Activated CD4-positive, alpha-beta memory T cell treated with anti-CD3 and anti-CD28 coated beads, Interleukin-2, amount 10 ng/mL, durations not matched to agents 7 days and 5 days (primary cell): ENCODE data around the gene B3GALT5. TPM values are rescaled to one million over a fixed set of nuclear protein-coding genes. Genes with fewer than 3 reads are reported as not detected.

Source experiments
- CTCF ChIA-PET: fragments of 350-600 bp; sonication (Branson Sonifier 250); formaldehyde crosslinking; loops from one replicate; lab custom pipeline; 2021; ENCODE audit warnings: antibody characterized with exemption, inconsistent platforms; lab: Charles Lee
- POLR2A ChIA-PET: fragments of 350-600 bp; sonication (Branson Sonifier 250); formaldehyde crosslinking; loops from one replicate; lab custom pipeline; 2021; ENCODE audit warnings: antibody characterized with exemption; lab: Charles Lee
- DNase-seq: peaks from one replicate; pipeline ENCODE4 v3.0.0-alpha.2; 2020
- H3K27ac Mint-ChIP-seq: one replicate; pipeline ENCODE4 v1.8.0; 2021; ENCODE audit warnings: mild to moderate bottlenecking, mixed read lengths
- H3K27me3 Mint-ChIP-seq: one replicate; pipeline ENCODE4 v1.8.0; 2021; ENCODE audit warnings: mixed read lengths
- H3K36me3 Mint-ChIP-seq: one replicate; pipeline ENCODE4 v1.8.0; 2021; ENCODE audit warnings: low read depth, mixed read lengths
- H3K4me1 Mint-ChIP-seq: one replicate; pipeline ENCODE4 v1.8.0; 2021; ENCODE audit warnings: mixed read lengths
- H3K4me3 Mint-ChIP-seq: one replicate; pipeline ENCODE4 v1.8.0; 2021; ENCODE audit warnings: mild to moderate bottlenecking, mixed read lengths
- H3K9me3 Mint-ChIP-seq: one replicate; pipeline ENCODE4 v1.8.0; 2021; ENCODE audit warnings: mixed read lengths
- total RNA-seq, 2 experiments: library from RNA; stranded (reverse); gene quantifications; one replicate each; pipeline ENCODE4 v1.2.3, GENCODE V29; 2021

Gene B3GALT5
- total RNA-seq, 2 experiments from 2014 or later: not detected

DNA sequence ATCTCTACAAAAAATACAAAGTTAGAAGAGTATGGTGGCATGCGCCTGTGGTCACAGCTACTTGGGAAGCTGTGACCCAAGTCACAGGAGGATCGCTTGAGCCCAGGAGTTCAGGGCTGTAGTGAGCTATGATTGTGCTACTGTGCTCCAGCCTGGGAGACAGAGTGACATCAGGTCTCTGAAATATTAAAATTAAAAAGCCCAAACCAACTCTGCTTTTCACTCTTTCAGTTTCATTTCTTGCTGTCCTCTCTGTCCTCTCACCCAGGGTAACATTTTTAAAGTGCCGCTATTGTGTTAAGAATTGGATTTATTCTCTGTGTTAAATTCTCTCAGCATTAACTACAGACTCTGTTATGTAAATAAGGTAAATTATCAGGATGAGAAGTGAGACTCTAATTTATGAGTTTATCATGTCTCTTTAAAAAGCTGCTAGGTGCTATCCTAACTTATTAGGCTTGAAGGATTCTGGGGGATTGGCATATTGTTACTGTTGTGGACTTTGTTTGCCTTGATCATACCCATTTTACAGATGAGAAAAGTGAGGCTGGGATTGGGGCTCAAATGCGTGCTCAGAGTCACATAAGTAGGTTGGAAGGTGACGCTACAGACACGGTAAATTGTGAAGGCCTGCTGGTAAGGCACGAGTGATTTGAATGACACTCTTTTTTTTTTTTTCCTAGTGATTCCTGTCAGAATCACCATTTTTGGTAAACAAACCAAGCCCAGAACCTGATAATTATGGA, 46.5 kb downstream of the B3GALT5 start:
- ChIA-PET CTCF (no interaction called here), POLR2A (no interaction called here)
- Mint-ChIP-seq H3K9me3 (no peaks in the 10 kb centered on the region), H3K4me3 (no peak overlapping the region), H3K4me1 (no peaks in the 10 kb centered on the region), H3K27ac (no peak overlapping the region), H3K27me3 (no peaks in the 10 kb centered on the region), H3K36me3 (no peaks in the 10 kb centered on the region)
- DNase-seq: no peak

DNA sequence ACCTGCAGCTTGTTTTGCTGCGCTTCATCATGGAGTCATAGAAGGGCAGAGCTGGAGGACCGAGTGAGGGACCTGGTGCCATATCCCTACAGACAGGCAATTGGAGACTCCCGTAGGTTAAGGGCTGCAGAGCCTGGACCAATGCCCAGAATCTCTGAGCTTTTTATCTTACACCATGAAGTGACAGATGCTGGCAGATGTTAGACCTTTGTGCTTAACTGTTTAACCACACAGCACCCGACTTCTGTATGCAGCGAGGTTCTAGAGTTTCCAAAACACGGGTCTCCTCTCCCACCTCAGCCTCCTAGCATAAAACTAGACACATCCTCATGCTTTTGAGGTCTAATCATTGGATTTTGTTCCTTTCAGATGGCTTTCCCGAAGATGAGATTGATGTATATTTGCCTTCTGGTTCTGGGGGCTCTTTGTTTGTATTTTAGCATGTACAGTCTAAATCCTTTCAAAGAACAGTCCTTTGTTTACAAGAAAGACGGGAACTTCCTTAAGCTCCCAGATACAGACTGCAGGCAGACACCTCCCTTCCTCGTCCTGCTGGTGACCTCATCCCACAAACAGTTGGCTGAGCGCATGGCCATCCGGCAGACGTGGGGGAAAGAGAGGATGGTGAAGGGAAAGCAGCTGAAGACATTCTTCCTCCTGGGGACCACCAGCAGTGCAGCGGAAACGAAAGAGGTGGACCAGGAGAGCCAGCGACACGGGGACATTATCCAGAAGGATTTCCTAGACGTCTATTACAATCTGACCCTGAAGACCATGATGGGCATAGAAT, 47.6 kb downstream of the B3GALT5 start:
- peaks cover 4% of the 10 kb centered on the region for H3K9me3 Mint-ChIP-seq
- H3K4me1 Mint-ChIP-seq: no peaks in the 10 kb centered on the region
- CTCF ChIA-PET: no interaction called here
- H3K27ac Mint-ChIP-seq: no peak overlapping the region
- no peaks in the 10 kb centered on the region for H3K27me3 Mint-ChIP-seq
- no peaks in the 10 kb centered on the region for H3K36me3 Mint-ChIP-seq
- no peak overlapping the region for H3K4me3 Mint-ChIP-seq
- no peak for DNase-seq
- POLR2A ChIA-PET: no interaction called here

DNA sequence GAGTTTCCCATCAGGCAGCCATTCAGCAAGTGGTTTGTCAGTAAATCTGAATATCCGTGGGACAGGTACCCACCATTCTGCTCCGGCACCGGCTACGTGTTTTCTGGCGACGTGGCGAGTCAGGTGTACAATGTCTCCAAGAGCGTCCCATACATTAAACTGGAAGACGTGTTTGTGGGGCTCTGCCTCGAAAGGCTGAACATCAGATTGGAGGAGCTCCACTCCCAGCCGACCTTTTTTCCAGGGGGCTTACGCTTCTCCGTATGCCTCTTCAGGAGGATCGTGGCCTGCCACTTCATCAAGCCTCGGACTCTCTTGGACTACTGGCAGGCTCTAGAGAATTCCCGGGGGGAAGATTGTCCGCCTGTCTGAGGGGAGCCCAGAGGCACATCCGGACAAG, 48.4 kb downstream of the B3GALT5 start:
- no peaks in the 10 kb centered on the region for H3K27me3 Mint-ChIP-seq
- DNase-seq: no peak

DNA sequence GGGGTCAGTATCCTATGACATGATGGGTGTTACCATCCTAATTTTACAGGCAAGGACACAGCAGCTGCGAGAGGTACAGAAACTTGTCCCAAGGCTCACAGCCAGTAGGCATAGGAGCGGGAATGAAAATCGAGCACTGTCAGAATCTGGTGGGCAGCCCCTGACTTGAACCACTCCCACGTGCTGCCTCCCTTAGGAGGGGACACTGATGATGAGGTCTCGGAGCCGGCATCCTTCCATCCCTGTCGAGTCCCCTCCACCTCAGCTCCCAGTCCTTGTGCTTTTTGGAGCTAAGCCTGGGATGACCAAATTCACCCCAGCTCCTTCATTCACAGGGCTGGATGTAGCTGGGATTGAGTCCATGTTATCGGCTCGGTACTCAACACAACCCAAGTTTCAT, 49.0 kb downstream of the B3GALT5 start:
- Mint-ChIP-seq H3K27me3 (no peaks in the 10 kb centered on the region), H3K4me3 (no peak overlapping the region), H3K36me3 (no peaks in the 10 kb centered on the region), H3K27ac (no peak overlapping the region), H3K4me1 (no peaks in the 10 kb centered on the region), H3K9me3 (peaks cover 4% of the 10 kb centered on the region)
- ChIA-PET POLR2A (no interaction called here), CTCF (no interaction called here)
- DNase-seq: no peak

More for the DNA sequence above, 48.4 kb downstream of the B3GALT5 start:
- H3K4me3 Mint-ChIP-seq: no peak overlapping the region
- ChIA-PET CTCF (no interaction called here), POLR2A (no interaction called here)
- H3K9me3 Mint-ChIP-seq: peaks cover 4% of the 10 kb centered on the region
- no peaks in the 10 kb centered on the region for H3K4me1 Mint-ChIP-seq
- H3K36me3 Mint-ChIP-seq: no peaks in the 10 kb centered on the region
- H3K27ac Mint-ChIP-seq: no peak overlapping the region

DNA sequence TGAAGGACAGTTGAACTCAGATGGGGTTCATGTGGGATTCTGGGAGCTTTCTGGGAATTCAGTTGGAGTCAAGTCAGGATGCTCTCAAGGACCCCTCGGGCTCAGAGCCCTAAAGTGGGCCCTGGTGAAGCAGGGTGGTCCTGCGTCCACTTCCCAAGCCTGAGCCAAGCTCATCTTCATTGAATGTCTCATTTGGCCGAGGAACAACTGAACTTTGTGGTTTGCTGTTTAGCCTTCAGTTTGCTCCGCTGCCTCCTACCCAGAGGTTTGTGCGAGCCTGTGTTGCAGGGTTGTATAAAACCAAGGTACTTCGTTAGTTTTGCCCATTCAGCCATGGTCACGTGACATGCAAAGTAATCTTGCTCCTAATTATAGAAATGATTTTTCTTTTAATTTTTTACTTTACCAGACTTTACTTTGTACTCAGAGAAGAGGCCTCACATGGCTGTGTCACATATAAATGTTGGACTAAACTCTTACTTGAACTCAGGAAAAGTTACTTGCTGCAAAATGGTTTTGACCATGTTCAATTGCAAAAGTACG, 49.7 kb downstream of the B3GALT5 start:
- ChIA-PET POLR2A (no interaction called here), CTCF (no interaction called here)
- no peaks in the 10 kb centered on the region for H3K36me3 Mint-ChIP-seq
- no peak overlapping the region for H3K27ac Mint-ChIP-seq
- H3K27me3 Mint-ChIP-seq: no peaks in the 10 kb centered on the region
- H3K9me3 Mint-ChIP-seq: peaks cover 4% of the 10 kb centered on the region
- H3K4me1 Mint-ChIP-seq: no peaks in the 10 kb centered on the region
- no peak overlapping the region for H3K4me3 Mint-ChIP-seq
- DNase-seq: no peak

DNA sequence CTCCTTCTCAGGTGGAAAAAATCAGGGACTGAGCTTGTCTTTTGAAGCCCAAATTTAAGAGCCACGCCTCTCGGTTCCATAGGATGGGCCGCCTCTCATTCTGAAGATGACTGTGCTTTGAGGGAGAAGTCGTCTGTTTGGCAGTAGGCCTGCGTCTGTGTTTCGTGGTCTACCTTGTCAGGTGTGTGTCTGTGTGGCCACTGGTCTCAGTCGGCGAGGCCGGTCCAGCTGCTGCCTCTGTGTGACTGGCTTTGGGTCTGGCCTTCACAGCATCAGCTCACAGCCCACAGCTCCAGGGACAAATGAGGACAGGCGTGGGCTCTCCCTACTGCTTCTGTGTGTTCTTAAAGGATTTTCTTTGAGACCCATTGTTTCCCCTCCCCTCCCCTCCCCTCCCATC, 50.3 kb downstream of the B3GALT5 start:
- ChIA-PET CTCF (no interaction called here), POLR2A (no interaction called here)
- no peak overlapping the region for H3K4me3 Mint-ChIP-seq
- no peak overlapping the region for H3K27ac Mint-ChIP-seq
- H3K4me1 Mint-ChIP-seq: no peaks in the 10 kb centered on the region
- no peaks in the 10 kb centered on the region for H3K36me3 Mint-ChIP-seq
- H3K9me3 Mint-ChIP-seq: peaks cover 4% of the 10 kb centered on the region
- H3K27me3 Mint-ChIP-seq: no peaks in the 10 kb centered on the region
- DNase-seq: no peak

DNA sequence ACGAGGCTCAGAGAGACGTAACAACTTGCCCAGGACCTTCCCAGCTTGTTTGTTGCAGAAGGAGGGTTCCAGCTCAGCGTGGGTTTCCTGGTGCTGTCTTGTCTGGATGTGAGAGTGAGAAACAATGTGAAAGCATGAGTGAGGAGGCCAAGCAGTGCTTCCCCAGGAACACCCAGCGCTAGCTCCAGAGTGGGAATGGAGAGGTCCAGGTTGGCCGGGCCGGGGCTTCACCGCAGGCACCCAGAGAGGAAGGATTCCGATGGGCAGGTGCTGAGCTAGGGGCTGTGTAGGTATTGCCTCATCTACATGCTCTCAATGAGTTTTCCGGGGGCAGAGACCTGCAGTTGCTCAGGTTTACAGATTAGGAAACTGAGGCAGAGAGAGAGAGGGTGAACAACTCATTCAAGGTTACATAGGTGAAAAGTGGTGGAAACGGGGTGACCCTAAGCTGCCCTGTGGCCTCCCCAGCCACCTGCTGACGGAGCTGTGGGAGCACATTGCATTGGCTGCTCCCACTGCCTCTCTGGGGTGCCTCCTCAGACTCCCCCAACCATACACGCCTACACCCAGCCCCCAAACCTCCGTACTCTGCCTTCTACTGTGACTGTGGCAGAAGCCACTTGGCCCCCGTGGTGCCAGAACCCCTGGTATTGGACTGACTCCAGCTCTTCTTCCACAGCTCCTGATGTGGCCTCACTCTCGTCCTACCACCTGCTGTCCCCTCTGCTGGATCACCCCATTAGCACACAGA, 51.2 kb downstream of the B3GALT5 start:
- no peak for DNase-seq
- H3K9me3 Mint-ChIP-seq: peaks cover 4% of the 10 kb centered on the region
- H3K4me1 Mint-ChIP-seq: no peaks in the 10 kb centered on the region
- ChIA-PET CTCF (no interaction called here), POLR2A (no interaction called here)
- H3K4me3 Mint-ChIP-seq: no peak overlapping the region
- H3K36me3 Mint-ChIP-seq: no peaks in the 10 kb centered on the region
- no peak overlapping the region for H3K27ac Mint-ChIP-seq
- no peaks in the 10 kb centered on the region for H3K27me3 Mint-ChIP-seq

DNA sequence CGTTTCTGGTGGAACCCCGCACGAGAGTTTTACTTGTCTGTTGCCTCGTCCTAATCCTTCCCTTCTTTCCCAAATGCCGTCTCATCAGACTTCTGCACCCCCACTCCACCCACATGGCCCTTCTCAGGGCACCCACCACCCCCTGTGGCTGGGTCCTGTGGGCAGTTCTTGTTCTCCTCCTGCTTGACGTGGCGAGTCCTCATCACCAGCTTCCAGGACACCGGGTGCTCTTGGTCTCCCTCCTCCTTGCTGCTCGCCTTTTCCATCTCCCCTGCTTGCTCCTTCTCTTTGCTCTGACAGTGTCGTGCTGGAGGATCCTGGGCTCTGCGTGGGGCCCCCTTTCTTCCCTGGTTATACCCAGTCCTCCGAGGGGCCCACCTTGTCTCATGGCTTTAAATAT, 51.8 kb downstream of the B3GALT5 start:
- Mint-ChIP-seq H3K4me3 (no peak overlapping the region), H3K9me3 (peaks cover 4% of the 10 kb centered on the region), H3K4me1 (no peaks in the 10 kb centered on the region), H3K27me3 (no peaks in the 10 kb centered on the region), H3K27ac (no peak overlapping the region), H3K36me3 (no peaks in the 10 kb centered on the region)
- CTCF ChIA-PET: no interaction called here
- DNase-seq: no peak
- POLR2A ChIA-PET: no interaction called here

DNA sequence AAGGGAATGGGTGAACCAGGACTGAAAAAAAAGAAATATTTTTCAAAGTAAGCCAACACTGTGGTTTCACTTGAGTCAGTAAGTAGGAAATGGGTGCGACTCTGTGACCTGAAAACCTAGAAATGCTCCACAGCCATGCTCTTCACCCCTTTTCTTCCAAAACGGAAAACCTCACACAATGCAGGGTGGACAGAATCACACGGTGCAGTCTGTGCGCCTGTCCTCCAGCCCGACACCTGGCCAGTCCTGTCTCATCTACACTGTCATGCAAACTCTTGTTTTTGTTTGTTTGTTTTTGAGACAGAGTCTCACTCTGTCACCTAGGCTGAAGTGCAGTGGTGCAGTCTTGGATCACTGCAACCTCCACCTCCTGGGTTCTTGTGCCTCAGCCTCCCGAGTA, 53.3 kb downstream of the B3GALT5 start:
- ChIA-PET CTCF (no interaction called here), POLR2A (no interaction called here)
- no peak overlapping the region for H3K4me3 Mint-ChIP-seq
- peaks cover 4% of the 10 kb centered on the region for H3K9me3 Mint-ChIP-seq
- no peaks in the 10 kb centered on the region for H3K27me3 Mint-ChIP-seq
- no peaks in the 10 kb centered on the region for H3K36me3 Mint-ChIP-seq
- DNase-seq: no peak
- H3K27ac Mint-ChIP-seq: no peak overlapping the region
- no peaks in the 10 kb centered on the region for H3K4me1 Mint-ChIP-seq

DNA sequence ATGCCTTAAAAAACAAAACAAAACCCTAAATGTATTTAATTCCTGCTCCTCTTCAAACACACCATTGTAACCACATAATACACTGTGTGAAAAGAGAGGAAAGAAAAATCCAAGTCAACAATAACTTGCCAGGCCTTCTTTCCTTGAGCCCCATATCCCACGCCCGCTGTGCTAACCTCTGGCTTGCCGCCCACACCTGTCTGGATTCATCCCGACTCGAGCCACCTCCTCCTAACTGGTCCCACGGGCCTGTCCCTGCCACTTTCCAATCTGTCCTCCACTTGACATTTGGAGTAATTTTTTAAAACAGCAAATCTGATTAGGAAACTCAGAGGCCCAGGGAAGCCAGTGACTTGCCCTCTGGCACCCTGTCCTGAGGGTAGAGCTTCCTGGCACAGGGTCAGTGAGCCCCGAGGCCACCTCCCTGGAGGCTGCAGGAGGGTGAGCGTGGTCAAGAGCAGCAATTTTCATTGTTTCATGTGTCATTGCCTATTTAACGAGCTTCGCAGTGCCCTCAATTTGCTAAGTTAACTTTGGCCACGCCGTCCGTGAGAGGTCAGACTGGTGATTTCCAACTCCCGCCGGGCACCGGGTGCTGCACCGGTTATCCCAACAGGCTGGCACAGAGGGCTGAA, 54.1 kb downstream of the B3GALT5 start:
- CTCF ChIA-PET: no interaction called here
- POLR2A ChIA-PET: no interaction called here
- H3K4me1 Mint-ChIP-seq: no peaks in the 10 kb centered on the region
- DNase-seq: no peak
- H3K9me3 Mint-ChIP-seq: peaks cover 4% of the 10 kb centered on the region
- no peaks in the 10 kb centered on the region for H3K36me3 Mint-ChIP-seq
- no peak overlapping the region for H3K27ac Mint-ChIP-seq
- no peaks in the 10 kb centered on the region for H3K27me3 Mint-ChIP-seq
- H3K4me3 Mint-ChIP-seq: no peak overlapping the region

DNA sequence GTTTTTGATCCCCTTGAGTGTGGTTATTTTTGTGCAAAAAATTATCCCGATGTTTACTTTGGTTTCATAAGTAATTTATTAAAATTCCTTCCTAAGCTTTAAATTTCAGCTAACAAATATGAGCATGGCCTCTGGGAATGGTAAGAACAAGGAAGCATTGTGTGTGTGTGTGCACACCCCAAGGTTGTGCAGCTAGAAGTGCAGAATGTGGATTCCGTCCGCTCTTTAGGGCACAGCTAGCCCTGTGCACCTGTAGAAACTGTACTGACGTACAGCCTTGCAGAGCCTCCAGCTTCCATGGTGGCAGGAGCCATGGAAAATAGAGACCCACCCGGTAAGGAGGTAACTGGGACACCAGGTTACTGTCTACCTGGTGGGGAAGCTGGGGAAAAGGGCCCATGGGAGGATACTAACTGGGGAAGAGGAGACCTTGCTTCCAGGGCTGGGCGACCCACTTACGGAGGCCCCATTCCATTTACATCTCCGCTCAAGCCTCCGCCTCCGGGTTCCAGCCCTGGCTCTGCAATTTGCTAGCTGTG, 54.7 kb downstream of the B3GALT5 start:
- Mint-ChIP-seq H3K9me3 (peaks cover 4% of the 10 kb centered on the region), H3K27ac (no peak overlapping the region), H3K4me1 (no peaks in the 10 kb centered on the region), H3K27me3 (no peaks in the 10 kb centered on the region), H3K4me3 (no peak overlapping the region), H3K36me3 (no peaks in the 10 kb centered on the region)
- no peak for DNase-seq
- ChIA-PET CTCF (no interaction called here), POLR2A (no interaction called here)

DNA sequence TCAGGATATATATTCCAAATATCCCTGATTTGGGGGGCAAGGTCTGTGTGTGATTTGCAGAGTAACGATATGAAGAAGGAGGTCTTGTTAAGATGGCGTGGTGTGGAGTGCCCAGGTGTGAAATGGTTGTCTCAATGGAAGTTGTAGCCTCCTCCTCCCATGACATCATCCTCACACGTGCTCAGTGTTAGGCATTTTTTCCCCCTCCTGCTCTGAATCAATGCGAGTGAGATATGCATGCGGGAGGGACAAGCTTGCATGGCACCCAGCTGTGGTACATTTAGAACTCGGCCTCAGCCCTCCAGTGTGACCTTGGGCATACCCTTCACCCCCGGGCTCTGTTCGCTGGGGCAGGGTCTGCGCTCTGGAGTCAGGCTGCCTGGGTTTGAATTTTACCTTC, 55.6 kb downstream of the B3GALT5 start:
- Mint-ChIP-seq H3K4me1 (no peaks in the 10 kb centered on the region), H3K27me3 (no peaks in the 10 kb centered on the region)
- CTCF ChIA-PET: no interaction called here

More for the DNA sequence above, 55.6 kb downstream of the B3GALT5 start:
- H3K9me3 Mint-ChIP-seq: peaks cover 4% of the 10 kb centered on the region
- H3K27ac Mint-ChIP-seq: no peak overlapping the region
- no peak overlapping the region for H3K4me3 Mint-ChIP-seq
- DNase-seq: no peak
- H3K36me3 Mint-ChIP-seq: no peaks in the 10 kb centered on the region
- POLR2A ChIA-PET: no interaction called here
